ENCODE measurements around the gene MRPS27.
"Not testable (repeated sequence)": the region's sequence is repeated elsewhere in the genome, so short reads cannot be mapped to it uniquely, and the experiment has no call there.

Gene MRPS27

DNA sequence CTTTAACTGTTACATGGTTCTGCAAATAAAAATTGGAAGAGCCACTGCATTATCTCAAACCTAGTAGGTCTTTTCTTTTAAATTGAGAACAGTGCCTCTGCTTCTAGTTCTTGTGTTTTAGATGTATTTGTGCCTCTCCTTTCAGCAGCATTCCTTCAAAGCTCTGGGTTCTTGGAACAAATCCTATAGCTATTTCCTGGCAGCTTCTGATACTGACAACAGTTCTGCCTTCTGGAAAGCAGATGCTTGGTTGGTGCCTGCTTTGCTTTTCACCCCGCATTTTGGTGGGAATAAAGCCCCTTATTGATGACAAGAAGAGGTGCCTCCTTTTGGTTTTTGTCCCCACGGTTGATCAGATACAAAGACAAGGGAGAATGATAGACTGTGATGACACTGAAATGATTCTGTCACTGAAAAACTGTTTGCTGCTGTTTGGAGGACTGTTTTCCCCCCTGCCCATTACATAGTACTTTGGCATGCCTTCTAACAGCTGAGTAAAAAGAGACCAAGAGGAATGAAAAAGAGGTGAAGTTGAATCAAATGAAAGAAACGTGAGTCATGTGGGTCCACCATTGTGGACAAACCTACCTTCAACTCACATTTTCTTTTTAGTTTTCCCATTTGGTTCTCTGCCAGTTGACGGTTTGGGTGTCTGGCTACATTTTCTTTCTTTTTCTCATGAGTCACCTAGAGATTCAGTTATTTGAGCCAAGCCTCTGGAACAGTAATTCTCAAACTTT is 5.7 kb upstream of the MRPS27 start:
- no peak for DNase-seq

GRCh38 chr5:72324189-72324825 is 4.3 kb upstream of the MRPS27 start:
- no peak for DNase-seq

GRCh38 chr5:72319435-72319975 is 535 bp downstream of the MRPS27 start:
- DNase-seq: not testable (repeated sequence)

GRCh38 chr5:72314571-72315172 is 5.4 kb downstream of the MRPS27 start:
- DNase-seq: no peak

- DNase-seq: no peak
These were observed 6.9 kb downstream of the MRPS27 start for GRCh38 chr5:72313141-72313540.

GRCh38 chr5:72308853-72309191 is 11.2 kb downstream of the MRPS27 start:
- no peak for DNase-seq

DNA sequence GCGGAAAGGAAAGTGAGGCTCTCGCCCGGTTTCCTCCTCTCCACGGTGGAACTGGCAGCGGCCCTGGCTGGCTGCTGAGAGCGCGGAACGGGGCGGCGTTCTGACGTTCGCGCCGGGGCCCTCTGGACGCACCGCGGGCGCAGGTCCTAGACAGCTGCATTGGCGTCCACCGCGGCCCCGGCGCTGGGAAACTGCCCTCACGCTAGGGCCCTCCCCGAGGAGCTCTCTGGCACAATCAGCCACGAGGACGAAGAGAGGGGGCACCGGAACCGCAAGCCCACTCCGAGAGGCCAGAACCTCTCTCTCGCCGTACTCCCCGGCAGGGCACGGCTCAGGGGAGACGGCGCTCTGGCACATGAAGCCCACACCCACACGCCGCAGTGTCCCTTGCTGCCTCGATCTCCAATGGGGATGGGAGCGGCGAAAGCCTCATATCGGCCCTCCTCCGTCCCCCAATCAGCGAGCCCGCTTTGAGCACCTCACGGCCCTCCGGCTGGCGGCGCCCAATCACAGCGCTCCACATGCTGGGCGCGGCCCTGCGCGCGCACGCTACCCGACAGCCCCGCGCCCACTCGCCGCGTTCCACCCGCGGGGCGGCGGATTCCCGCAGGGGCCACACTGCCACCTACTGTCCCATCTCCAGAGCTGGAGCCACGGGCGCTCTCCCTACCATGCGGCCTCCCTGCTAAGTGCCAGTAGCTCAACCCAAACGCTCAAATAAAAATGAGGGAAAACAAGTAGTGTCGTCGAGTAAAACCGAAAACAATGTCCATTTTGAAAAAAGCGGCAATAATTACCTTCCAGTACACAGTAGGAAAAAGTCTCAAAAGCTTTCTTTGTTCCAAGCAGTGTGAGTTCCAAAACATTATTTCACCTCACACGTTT is 11.8 kb downstream of the MRPS27 start:
- DNase-seq: peak; percentile 93

DNA sequence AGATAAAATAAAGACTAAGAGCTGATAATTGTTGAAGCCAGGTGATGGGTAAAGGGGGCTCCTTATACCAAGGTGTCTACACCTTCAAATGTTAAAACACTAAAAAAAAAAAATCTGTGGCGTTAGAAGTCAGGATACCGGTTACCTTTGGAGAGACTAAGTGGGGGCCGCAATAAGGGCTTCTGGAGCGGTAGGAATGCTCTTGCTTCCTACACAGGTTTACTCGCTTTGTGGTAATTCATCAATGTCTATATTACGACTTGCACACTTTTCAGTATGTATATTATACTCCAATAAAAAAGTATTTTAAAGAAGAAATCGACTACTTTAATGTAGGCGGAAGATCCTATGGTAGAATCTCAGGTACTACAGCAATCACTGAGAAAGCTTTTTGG is 12.5 kb downstream of the MRPS27 start:
- DNase-seq: no peak

DNA sequence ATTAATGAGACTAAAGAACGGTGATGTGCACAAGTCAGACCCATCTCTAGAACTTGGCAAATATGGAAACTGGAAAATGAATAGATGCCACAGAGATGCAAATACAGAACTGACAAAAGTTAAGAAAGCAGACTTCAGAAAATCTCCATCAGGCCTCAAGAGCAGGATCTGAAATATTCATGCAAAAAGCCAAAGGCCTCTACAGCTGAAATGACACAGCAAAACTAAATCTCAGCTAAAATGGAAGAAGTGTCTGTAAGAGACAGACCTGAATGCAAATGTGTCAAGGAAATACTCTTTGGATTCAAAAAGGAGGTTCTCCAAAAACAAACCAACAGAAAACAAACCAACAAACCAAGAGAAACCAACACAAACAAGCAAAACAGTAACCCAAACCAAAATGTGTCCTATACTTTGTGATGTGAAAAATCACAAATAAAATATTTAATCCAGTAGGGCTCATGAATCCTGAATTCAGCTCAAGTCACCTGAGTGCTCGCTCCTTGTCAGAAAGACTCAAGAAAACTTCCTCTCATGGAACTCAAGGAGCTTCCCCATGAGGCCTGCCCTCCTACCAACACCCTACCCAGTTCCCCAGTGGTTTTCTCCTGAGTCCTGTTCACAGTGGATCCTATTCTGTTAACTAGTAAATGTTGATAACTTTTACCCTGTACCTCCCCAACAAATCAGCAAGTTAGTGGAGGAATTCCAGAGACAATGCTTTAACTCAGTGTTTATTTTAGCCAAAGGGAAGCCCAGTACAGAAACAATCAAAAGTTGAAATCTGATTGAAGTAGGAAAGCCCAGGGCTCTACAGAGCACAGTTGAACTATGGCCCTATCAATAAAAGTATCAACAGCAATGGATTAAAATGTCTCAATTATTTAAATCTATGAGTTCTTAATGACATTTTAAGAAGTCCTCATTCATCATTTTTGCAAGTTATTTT is 14.6 kb downstream of the MRPS27 start:
- DNase-seq: no peak

DNA sequence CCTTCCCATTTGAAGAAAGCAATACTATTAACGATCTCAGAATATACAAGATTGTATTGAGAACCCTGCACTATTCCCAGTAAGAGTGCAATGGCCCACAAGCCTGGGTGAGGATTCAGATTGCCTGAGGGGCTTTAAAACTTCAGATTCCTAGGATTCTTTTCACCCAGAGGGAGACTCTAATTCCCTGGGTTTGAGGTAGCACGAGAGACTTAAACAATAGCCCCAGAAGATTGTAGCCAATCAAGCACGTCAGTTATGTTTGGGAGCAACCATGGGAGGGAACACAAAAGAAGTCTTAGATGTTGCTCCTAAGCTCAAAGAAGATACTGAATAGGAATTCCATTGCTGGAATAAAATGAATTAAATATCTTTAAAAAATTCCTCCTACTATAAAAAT is 17.9 kb downstream of the MRPS27 start:
- DNase-seq: no peak

GRCh38 chr5:72301557-72301956 is 18.5 kb downstream of the MRPS27 start:
- DNase-seq: no peak

- DNase-seq: no peak
These were observed 19.3 kb downstream of the MRPS27 start for GRCh38 chr5:72300590-72301339.

DNA sequence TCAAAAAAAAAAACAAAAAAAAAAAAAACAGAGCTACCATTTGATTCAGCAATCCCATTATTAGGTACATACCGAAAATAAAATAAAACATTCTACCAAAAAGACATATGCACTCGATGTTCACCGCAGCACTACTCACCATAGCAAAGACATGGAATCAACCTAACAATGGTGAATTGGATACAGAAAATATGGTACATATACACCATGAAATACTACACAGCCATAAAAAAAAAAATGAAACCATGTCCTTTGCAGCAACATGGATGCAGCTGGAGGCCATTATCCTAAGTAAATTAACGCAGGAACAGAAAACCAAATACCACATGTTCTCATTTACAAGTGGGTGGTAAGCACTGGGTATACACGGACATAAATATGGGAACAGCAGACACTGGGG is 21.3 kb downstream of the MRPS27 start:
- no peak for DNase-seq

DNA sequence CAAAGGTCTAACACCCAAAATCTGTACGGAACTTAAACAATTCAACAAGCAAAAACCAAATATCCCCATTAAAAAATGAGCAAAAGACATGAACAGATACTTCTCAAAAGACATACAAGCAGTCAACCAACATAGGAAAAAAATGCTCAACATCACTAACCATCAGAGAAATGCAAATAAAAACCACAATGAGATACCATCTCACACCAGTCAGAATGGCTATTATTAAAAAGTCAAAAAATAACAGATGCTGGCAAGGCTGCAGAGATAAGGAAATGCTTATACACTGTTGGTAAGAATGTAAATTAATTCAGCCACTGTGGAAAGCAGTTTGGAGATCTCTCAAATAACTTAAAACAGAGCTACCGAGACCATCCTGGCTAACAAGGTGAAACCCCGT is 21.9 kb downstream of the MRPS27 start:
- DNase-seq: not testable (repeated sequence)

DNA sequence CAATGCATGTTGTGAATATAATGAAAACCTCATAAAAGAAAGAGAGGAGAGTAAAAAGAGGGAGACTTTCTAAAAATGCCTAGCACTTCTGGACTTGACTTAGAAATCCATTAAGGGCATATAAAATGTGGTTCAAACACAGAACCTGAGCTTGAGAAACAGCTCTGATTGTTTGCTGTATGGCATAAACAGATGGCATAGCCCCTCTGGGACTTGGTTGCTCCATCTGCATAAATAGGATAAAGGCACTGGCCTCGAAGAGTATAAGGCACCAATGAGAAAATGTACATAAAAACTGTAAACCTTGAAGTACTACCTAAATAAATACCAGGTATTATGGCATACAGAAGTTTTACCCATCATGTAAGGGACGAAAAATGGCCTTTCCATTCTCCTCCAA is 23.8 kb downstream of the MRPS27 start:
- DNase-seq: no peak

DNA sequence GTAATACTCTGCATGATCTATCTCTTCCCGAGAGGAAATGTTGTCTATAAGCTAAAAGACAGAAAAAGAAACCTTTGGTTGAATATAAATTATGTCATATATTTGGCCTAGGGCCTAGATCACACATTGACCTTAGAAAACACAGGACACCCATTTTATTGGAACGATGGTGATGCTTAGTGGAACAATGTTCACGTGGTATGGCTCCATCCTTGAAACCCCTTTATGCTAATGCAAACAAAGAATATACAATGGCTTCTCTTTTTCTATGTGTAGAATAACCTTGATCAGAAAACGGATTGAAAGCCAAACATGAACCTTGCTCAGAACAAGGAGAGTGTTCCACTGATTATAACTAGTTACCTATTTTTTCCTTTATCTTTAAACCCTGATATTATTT is 24.5 kb downstream of the MRPS27 start:
- DNase-seq: no peak

- no peak for DNase-seq
These were observed 25.6 kb downstream of the MRPS27 start for GRCh38 chr5:72294473-72294872.

DNA sequence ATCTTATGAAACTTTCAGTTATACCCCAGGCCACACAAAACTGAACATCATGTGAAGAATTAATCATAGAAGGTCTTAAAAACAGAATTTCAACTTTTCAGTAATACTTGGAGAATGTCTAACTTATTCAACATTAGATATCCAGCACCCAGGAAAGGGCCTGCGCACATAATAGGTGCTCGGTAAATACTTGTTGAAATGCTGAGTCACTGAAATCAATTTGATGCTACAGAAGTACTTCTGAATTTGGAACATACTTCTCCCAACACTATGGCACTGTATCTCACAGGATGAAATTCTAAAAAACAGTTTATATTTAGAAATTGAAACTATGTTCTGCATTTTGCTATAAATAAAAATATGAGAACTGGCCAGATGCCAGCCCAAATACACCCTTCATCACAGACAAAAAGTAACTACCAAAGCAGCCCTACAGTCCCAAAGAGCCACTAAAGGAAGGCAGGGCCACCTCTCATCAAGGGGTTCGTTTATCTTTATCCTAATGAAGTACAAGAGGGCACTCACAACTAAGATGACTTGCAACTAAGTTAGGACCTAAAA is 26.5 kb downstream of the MRPS27 start:
- no peak for DNase-seq

GRCh38 chr5:72292411-72292810 is 27.6 kb downstream of the MRPS27 start:
- no peak for DNase-seq

GRCh38 chr5:72291601-72292000 is 28.4 kb downstream of the MRPS27 start:
- DNase-seq: no peak

All from NCI-H748 treated with DMSO at 0.1 percent for 48 hours (cell line).